NCI-H1417 treated with DMSO at 0.1 percent for 48 hours (cell line): Measurements from ENCODE around the gene FBXW9.
"Not testable (repeated sequence)": the region's sequence is repeated elsewhere in the genome, so short reads cannot be mapped to it uniquely, and the experiment has no call there.

ENCODE experiments used
- DNase-seq: peaks from one replicate; lab custom pipeline; 2025; lab: John Stamatoyannopoulos, UW

The FBXW9 gene

GRCh38 chr19:12696366-12697335 lies at the start of gene FBXW9:
Gene FBXW9, minus strand, starts transcription at chr19:12696631. Its CDS starts 50 bp downstream, at chr19:12696581.
- DNase-seq, result peak; percentile 70

- DNase-seq, result no peak
Observed at GRCh38 chr19:12745166-12745897, 48.9 kb upstream of the FBXW9 start.

- no peak for DNase-seq
Observed at GRCh38 chr19:12737835-12738351, 41.5 kb upstream of the FBXW9 start.

- peak; percentile 100 for DNase-seq
Observed at GRCh38 chr19:12736995-12737834, 40.8 kb upstream of the FBXW9 start, which contains the start of gene GET3. Gene GET3, plus strand, starts transcription at chr19:12737497. Its CDS starts 9 bp downstream, at chr19:12737506.

- DNase-seq, result no peak
Observed at GRCh38 chr19:12733369-12734214, 37.2 kb upstream of the FBXW9 start.

- no peak for DNase-seq
Observed at GRCh38 chr19:12731337-12731736, 34.9 kb upstream of the FBXW9 start.

- DNase-seq, result no peak
Observed at GRCh38 chr19:12730064-12730463, 33.6 kb upstream of the FBXW9 start.

GRCh38 chr19:12727745-12728433 lies 31.5 kb upstream of the FBXW9 start:
- no peak for DNase-seq

- DNase-seq, result no peak
Observed at GRCh38 chr19:12726988-12727316, 30.5 kb upstream of the FBXW9 start.

GRCh38 chr19:12725612-12726011 lies 29.2 kb upstream of the FBXW9 start:
- not testable (repeated sequence) for DNase-seq

- DNase-seq, result no peak
Observed at GRCh38 chr19:12723641-12724426, 27.4 kb upstream of the FBXW9 start, which contains the start of gene TNPO2. Gene TNPO2, minus strand, starts transcription at chr19:12723932. Its CDS starts 2,955 bp downstream, at chr19:12720977.

GRCh38 chr19:12723381-12723640 lies 26.9 kb upstream of the FBXW9 start:
- no peak for DNase-seq

GRCh38 chr19:12722566-12723380 lies 26.3 kb upstream of the FBXW9 start:
- peak; percentile 90 for DNase-seq

- no peak for DNase-seq
Observed at GRCh38 chr19:12721656-12722565, 25.5 kb upstream of the FBXW9 start.

GRCh38 chr19:12720851-12721655 lies 24.6 kb upstream of the FBXW9 start:
- DNase-seq, result no peak

- no peak for DNase-seq
Observed at GRCh38 chr19:12720296-12720695, 23.9 kb upstream of the FBXW9 start.

GRCh38 chr19:12715929-12716328 lies 19.5 kb upstream of the FBXW9 start:
- DNase-seq, result no peak
